Urothelium cell line (cell line): ENCODE data around the gene PARD3B.
A peak's percentile ranks its signal among the peaks of the same experiment; 100 is the strongest.

Experiments used
- DNase-seq: peaks from one replicate; pipeline ENCODE4 v3.0.0; 2011; ENCODE audit warnings: low spot score, mixed read lengths
- FAIRE-seq: peaks from 2 replicates; lab custom pipeline; 2011; peaks lifted over from hg19 to GRCh38; lab: Jason Lieb, UNC

Gene PARD3B

DNA sequence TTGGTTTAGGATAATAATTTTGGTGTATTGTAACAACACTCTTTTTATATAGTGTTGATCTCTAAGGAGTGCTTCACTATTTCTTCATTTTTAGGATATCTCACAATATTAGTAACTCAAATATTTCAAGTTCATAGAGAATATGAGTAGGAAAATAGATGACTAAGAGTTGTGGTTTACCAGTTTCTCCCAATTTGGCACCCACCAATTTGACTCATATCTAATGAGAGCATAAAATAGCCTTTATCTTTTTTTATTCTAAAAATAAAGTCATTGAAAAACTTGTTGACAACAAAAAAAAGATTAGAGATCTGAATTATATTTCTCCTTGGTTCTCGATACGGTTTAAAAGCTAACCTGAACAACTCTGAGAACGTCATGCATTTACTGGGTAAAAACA is 204.0 kb downstream of the PARD3B start:
- no peak for DNase-seq
- no peak for FAIRE-seq

DNA sequence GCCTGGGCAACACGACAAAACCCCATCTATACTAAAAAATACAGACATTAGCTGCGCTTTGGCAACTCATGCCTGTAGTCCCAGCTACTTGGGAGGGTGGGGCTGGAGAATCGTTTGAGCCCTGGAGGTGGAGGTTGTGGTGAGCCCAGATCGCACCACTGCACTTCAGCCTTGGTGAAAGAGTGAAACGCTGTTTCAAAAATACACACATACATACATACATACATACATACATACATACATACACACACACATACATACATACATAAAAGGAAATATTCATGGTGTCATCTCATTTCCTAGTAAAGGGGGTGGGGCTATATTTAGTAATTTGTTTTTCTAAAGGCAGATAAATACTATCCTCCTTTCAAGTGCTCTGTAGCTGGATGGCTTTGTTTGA is 205.1 kb downstream of the PARD3B start:
- DNase-seq (no peak), FAIRE-seq (no peak)

DNA sequence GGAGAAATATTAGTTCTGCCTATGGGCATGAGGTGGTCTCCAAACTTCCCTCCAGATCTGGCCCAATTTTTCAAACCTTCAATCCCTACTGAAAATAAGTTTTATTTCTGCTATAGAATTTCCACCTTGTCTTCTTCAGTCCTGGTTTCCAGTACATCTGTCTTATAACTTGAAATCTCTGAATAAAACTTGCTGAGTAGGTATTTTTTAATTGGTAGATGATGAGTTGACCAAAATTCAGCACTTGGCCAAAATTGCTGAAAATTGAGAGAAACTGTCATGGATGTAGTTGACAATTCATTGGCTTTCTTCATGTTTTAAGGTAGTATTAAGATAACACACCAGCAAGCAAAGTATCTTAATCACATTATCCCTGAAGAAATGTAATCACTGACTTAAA is 206.2 kb downstream of the PARD3B start:
- FAIRE-seq (no peak), DNase-seq (no peak)

DNA sequence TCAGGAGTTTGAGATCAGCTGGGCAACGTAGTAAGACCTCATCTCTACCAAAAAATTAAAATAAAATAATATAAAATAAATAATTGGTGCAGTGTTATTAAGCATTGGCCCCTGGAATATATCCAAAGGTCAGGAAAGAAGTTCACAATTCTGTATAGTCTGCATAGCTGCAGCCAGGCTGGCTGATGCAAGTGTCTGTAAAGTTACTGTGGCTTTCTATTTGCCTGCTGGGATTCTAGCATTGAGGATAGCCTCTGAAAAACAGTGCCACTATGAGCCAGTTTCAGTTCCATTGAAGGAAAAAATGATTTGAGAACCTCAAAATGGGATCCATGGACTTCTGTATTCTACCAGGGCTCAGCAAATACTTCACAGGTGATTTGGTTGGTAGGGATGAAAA is 208.6 kb downstream of the PARD3B start:
- FAIRE-seq = no peak
- DNase-seq = no peak

DNA sequence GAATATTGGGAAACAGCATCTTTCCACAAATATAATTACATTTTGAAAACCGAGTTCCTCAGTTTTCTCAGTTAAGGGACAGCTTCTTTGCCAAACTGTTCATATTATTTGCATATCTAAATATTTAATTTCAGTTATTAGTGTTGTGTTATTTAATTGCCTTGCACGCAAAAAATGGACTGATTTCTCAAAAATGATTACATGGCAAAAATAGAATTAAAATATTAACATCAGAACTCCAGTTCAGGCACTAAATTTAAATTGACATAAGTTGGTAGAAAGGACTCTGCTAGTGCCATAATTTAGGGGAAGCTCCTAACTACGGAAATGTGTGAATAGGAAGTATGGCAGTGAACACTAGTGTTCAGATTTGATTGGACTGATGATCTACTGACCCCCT is 209.6 kb downstream of the PARD3B start:
- FAIRE-seq (no peak), DNase-seq (no peak)

DNA sequence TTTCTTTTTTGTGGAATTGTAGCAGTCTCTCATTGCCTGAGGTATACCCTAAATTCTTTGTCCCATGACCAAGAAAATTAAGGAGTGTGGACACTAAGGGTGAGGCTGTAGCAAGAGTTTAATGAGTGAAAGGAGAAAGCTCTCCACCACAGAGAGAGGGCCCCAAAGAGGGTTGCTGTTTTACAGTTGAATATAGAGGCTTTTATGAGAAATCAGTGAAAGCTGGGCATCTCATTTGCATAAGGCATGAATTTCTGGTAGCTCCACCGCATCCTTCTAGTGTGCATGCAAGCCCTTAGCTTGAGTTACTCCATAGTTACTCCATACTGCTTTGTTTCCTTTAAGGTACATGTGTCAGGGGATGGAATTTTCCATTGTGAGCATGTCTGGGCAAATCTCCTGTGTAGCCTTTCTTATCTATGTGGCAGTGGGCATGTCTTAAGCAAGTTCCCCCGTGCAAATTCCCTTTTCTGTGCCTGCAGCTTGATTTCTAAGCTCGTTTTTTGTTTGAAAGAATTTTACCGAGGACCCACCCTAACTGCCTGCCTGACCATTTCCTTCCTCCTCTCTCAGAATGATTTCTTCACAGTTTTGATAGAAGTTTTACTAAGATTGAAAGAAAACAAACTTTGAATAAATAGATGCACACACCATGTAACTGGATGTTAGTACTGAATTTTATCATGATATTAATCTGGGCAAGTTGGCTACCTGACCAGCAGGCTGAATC is 218.9 kb downstream of the PARD3B start:
- FAIRE-seq = no peak

DNA sequence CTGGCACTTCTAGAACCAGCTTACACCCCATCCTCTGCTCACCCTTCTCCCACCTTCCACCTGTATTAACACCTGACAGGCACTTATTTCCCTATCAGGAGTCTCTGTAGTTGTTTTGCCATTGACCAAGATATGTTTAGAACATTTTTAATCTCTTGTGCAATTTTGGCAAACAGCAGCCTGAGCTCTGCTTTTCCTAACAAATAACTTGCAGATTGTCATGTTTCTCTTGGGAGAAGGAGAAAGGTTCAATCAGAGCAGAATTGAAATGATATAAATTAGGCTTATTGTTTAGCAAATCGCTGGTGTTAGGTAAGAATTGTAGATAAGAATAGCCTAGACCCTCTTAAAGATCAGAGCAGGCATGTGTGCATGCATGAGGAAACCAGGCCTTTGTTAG is 225.5 kb downstream of the PARD3B start:
- FAIRE-seq (no peak), DNase-seq (no peak)

More for the DNA sequence above, 218.9 kb downstream of the PARD3B start:
- DNase-seq = no peak

DNA sequence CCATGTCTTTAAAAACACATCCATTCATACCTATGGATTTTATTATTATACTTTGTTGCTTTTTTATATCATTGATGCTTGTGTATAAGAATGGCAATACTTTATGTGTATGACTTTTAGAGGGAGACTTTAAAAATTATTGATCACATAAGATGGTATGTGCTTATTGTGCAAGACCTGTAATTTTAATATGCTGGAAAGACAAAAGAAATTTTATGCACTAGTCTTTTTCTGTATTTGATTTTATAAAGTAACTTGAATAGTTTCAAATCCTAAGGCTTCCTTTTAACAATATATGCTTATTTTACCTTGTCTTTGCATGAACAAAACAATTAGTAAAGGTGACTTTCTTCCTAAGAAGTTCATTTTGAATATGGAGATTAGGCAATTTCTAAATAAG is 226.4 kb downstream of the PARD3B start:
- DNase-seq = no peak
- FAIRE-seq = no peak

DNA sequence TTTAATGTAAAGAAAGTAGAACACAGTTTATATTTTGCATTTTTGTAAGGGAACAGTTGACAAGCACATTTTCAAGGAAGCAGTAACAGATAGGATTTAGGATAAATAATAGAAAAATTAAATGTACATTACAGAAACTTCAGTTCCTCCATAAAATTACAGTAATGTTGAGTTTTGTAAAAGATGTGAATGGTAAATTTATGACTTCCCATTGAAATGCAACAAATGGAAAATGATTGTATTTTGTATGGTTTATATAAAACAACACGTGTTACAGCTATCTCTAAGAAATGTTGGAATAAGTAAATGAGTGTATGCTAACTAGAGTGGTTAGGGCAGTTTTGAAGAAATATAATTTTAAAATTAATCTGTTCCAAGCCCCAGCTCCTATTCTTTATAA is 227.3 kb downstream of the PARD3B start:
- DNase-seq (no peak), FAIRE-seq (no peak)

DNA sequence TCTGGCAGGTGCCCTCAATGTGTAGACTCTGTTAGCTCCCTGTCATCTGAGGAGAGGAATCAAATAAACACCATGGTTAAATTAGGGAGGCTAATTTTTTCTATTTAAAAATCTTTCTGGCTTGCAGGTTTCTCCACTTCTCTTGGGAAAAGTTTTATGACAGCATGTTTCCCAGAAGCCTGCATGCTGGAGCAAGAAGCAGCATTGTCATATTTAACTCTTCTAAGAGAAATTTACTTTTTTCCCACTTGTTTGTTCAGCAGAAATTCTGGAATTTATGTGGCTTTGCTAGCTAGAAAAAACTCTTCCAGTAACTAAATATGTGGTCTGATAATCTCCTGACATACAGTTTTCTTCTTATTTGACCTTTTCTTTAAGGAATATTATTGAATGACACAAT is 230.5 kb downstream of the PARD3B start:
- DNase-seq = no peak
- no peak for FAIRE-seq

DNA sequence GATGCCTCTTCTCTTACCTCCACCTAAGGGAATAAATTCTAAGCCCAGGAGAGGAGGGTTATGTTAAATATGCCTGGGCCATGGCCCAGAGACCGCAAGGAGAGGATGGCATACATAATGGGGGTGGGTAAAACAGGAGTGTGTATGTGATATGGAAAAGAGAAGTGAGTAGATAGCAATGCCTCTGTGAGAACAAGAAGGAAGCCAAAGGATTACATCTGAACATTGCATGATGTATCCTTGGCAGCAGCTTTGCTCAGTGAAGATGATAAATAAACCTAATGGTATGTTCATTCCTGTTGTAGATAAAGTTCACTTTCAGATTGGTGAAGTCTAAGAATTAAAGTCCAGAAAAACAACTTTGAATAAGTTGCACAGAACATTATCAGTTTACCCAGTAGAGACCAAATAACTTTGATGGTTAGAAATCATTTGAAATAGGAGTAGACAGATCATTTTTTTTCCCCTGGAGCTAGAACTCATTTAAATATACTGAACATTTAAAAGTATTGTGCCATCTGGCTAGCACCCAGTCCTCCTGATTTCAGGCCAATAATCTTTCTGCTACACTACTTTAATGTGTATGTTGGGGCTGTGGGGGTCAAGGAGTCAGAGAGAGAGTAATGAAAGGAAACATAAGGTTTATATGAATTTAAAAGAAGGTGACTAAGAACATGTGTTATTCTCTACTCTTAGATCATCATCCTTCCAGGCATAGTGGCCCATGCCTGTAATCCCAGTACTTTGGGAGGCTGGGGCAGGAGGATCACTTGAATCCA is 231.7 kb downstream of the PARD3B start:
- no peak for FAIRE-seq
- no peak for DNase-seq

DNA sequence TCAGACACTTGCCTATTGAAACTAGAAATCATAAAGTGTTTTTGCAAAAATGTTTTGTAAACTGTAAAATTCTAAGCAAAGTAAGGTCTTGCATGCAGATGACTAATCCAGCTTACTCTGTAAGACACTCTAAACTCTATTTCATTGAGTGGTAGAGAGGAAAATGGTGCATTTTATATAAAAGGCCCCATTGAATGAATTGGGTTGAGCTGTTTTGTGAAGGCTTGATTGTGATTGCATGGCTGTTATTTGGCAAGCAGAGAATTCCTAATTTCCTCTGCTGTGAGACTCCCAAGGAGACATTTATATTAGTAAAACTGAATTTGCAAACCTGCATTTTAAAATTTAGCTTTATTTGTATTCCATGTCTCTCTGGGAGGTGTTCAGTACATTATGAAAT is 234.5 kb downstream of the PARD3B start:
- no peak for FAIRE-seq
- no peak for DNase-seq

DNA sequence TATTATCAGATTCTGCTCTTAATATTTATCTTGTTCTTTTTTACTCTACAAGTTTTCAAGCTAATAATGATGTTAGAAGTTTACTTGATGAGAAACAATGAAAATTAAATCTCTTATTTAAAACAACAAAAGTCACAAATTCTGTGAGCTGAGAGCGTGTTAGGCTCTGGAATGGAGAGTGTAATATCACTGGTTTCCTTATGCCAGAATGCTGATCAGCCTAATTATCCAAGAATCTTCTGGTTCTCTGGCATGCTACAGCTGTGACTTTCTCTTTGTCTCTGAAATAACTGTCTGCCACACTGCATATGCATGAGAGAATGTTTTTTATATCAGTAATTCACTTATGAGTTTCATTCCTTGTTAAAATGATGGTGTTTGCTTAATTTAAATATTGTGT is 236.7 kb downstream of the PARD3B start:
- FAIRE-seq = no peak

DNA sequence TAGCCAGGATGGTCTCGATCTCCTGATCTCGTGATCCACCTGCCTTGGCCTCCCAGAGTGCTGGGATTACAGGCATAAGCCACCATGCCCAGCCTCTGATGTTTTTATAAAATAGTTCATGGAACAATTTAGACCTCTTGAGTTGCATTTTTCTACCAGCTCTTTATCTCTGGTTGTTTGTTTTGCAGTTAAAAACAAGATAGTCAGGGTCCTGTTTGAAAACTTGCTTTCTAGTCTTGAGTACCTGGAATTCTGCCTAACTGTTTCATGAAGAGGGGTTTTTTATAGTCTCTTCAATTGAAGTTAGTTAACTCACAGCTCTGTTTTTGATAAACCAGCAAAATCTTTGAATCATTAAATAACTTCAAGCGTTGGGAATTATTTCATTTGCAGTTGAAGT is 244.8 kb downstream of the PARD3B start:
- DNase-seq (no peak), FAIRE-seq (no peak)

More for the DNA sequence above, 236.7 kb downstream of the PARD3B start:
- no peak for DNase-seq

DNA sequence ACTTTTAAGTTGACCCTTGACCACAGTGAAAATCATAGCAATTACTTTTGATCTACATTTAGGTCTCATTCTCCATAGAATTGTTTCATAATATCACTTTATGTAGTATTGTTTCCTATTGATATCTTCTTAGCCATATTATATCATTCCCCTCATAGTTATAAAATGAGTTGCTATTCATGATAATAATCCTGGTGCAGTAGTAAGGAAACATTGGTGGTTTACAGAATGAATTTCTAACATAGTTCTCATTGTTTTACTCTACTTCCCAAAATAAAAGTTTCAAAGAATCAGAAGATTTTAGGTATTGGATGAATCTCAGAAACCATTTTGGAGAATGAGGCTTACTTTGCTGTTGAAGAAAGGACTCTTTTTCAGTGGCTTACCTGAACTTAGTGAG is 246.0 kb downstream of the PARD3B start:
- DNase-seq = no peak
- no peak for FAIRE-seq

DNA sequence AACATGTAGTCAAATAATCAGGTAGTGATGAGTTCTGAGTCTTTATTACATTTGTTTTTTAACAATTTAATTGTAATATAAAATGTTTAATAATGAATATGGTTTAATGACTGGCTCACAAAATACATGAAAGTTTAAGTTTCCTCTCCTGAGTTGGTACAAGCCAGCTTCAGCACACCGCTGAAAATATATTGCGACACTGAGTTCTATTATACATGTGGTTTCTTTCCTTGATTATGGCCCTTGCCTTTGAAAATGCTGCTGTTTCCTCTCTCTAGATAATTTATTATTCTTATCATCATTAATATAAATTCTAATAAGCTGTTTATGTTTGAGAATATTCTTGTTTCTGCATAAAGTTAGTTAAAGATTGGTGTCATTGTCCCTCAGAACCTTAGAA is 249.3 kb downstream of the PARD3B start:
- no peak for FAIRE-seq
- DNase-seq = no peak

DNA sequence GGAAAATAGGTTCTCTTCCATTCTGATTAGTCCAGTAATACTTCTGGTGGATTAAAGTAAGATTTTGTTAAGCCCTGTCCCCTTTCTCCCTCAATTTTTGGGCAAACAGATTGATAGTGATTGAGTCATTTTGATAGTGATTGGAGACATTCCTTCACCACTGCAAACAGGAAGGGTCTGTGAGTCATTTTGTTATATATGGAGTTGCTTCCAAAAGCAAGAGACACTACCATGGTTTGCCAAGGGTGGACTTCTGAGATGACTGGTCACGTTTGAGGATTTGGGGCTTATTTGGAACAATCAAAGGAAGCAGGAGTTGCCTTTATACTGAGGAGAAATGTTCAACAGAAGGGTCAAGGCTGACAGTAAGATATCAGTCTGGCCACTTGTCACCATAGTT is 249.9 kb downstream of the PARD3B start:
- peak; percentile 6 for DNase-seq
- FAIRE-seq = peak; percentile 17

DNA sequence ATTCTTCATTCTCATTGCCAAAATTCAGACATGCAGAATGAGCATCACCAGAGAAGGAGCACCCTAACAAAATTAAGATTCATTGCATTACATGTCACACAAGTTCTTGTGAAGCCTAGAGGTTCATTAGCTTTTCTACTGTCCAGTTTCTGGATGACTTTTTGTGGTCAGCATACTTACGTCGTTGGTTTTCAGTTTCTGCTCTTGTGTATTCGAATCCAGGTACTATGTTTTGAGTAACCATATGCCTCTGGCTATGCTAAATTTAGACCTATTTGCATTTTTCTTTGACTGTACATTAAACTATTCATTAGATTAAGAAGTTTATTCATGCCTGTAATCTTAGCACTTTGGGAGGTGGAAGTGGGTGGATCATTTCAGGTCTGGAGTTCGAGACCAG is 251.3 kb downstream of the PARD3B start:
- FAIRE-seq (no peak), DNase-seq (no peak)

DNA sequence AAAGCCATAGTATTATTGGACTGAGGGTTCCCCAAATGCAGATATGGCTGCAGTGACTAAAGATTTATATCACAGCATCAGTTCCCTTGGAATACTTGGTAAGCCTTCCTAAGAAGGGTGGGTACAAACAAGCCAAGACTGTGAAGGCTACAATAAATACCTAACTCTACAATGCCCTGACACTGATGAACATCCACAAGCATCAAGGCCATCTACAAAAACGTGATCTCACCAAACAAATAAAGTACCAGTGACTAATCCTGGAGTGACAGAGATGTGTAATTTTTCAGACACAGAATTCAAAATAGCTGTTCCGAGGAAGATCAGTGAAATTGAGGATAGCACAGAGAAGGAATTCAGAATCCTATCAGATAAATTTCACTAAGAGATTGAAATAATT is 254.5 kb downstream of the PARD3B start:
- no peak for FAIRE-seq
- DNase-seq = no peak

DNA sequence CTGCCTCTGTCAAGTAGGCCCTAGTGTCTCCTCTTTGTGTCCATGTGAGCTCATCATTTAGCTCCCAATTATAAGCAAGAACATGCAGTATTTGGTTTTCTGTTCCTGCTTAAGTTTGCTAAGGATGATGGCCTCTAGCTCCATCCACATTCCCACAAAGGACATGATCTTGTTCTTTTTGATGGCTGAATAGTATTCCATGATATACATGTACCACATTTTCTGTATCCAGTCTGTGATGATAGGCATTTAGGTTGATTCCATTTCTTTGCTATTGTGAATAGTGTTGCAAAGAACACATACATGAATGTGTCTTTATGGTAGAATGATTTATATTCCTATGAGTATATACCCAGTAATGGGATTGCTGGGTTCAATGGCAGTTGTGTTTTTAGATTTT is 263.2 kb downstream of the PARD3B start:
- no peak for FAIRE-seq
- no peak for DNase-seq

DNA sequence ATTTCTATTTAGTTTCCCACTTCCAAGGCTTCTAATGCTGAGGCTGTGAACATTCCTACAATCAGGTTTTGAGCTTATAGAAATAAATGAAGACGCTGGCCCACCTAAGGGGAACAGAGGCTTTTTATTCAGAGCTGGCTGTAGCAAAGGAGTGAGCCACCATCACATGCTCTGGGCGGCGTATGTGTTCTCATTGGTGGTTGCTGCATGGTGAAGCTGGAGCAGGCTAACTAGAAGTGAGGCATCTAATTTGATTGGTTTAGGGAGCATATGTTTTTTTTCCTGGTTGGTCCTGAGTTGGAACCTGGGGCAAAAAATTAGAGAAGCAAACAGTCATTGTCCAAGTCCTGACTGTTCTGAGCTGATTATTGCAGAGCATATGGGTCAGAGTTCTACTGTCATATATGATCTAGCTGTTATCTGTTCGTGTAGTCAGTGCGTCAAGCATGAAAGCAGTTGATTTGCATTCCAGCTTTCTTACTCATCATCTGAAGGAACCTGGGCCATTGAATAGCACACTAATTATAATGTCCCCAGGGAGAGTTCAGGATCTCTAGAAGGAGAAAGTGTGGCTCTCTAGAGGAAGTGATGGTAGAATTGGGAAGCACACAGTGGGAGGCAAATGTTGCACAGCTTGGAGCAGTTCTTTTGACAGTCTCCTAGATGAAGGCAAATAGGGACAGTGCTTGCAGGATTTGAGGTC is 279.6 kb downstream of the PARD3B start:
- FAIRE-seq = no peak
- peak; percentile 13 for DNase-seq

DNA sequence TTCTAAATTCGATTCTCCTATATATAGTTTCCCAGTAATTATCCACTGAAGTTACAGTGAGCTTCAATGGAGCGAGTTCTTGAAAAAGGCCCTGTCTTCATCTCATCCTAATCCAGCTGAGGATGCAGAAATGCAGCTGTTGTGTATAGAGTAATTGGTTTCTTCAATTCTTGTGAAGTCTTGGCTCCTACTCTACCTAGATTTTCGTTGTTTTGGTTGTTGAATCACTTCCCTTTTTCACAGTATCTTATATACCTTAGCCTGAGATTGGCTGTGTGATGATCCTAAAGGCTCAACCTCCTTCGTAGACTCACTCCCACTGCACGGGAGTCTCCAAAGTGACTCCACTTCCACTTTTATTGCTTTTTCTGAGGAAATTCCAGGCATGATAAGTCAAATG is 280.4 kb downstream of the PARD3B start:
- no peak for FAIRE-seq
- no peak for DNase-seq
